Lung (tissue), 12 donors: ENCODE data around the gene DCP1B. TPM values are rescaled to one million over a fixed set of nuclear protein-coding genes. Genes with fewer than 3 reads are reported as not detected.

Source experiments
- ATAC-seq: fragments of 200-7000 bp; cut with Tn5 transposase; one replicate; pipeline ENCODE4 v1.9.1; 2020; ENCODE audit warnings: moderate number of reproducible peaks; ENCODE audit not compliant: insufficient read depth, low FRiP score
- DNase-seq, 3 donors: peaks; one replicate each; pipeline ENCODE4 v3.0.0-alpha.2; 2013 to 2017
- H3K27ac ChIP-seq, 2 donors: one replicate each; pipeline ENCODE4 v1.5.1; 2013; ENCODE audit warnings: mild to moderate bottlenecking in 2 of 2, moderate library complexity in 2 of 2, control low read depth in 1 of 2, inconsistent platforms in 1 of 2, low read depth in 1 of 2, low read length in 1 of 2
- H3K27me3 ChIP-seq, 3 donors: one replicate each; pipeline ENCODE4 v1.5.1; 2013; ENCODE audit warnings: low read length in 2 of 3; ENCODE audit not compliant: control insufficient read depth in 3 of 3, insufficient read depth in 3 of 3
- H3K36me3 ChIP-seq, 4 donors: one replicate each; pipeline ENCODE4 v1.5.1; 2013; ENCODE audit warnings: low read length in 4 of 4, mild to moderate bottlenecking in 1 of 4, moderate library complexity in 1 of 4; ENCODE audit not compliant: control insufficient read depth in 4 of 4, insufficient read depth in 4 of 4
- H3K4me1 ChIP-seq, 5 donors: one replicate each; pipeline ENCODE4 v1.5.1; 2013; ENCODE audit warnings: low read length in 5 of 5, mild to moderate bottlenecking in 2 of 5, moderate library complexity in 1 of 5; ENCODE audit not compliant: control insufficient read depth in 5 of 5, insufficient read depth in 5 of 5
- H3K4me3 ChIP-seq: one replicate; pipeline ENCODE4 v1.5.1; 2013; ENCODE audit warnings: mild to moderate bottlenecking, control low read depth, moderate library complexity
- H3K9ac ChIP-seq, 2 donors: one replicate each; pipeline ENCODE4 v1.5.1; 2013; ENCODE audit warnings: low read length in 2 of 2, control low read depth in 1 of 2; ENCODE audit not compliant: insufficient read depth in 1 of 2
- H3K9me3 ChIP-seq, 4 donors: one replicate each; pipeline ENCODE4 v1.5.1; 2013; ENCODE audit warnings: low read length in 3 of 4, mild to moderate bottlenecking in 1 of 4, moderate library complexity in 1 of 4; ENCODE audit not compliant: control insufficient read depth in 4 of 4, insufficient read depth in 3 of 4
- CTCF ChIP-seq: IDR thresholded peaks from 2 replicates; pipeline ENCODE4 v1.5.1; 2012; ENCODE audit warnings: mild to moderate bottlenecking; ENCODE audit errors: control extremely low read depth, extremely low read depth
- WGBS, 2 donors: extraction: QIAGEN DNeasy Blood & Tissue Kit; methylation state at CpG; one replicate each; pipeline ENCODE4 v1.1.7; 2013; 5-methylcytosine and 5-hydroxymethylcytosine counted together
- polyA plus RNA-seq, 2 donors: library from polyadenylated mRNA; stranded (reverse); fragments of 200-250 nt; gene quantifications; one replicate each; pipeline ENCODE4 v1.2.1, GENCODE V29; 2013
- total RNA-seq, 2 donors: library from RNA; depleted of rRNA in 1 of 2; stranded (reverse); fragments of >200 nt in 1 of 2; gene quantifications; one replicate each; pipeline ENCODE4 v1.2.1, GENCODE V29; 2014 to 2021
- donor health status: control.
- donor health status: control.
- donor health status: Bipolar disorder and iron deficiency.
- donor health status: healthy.
- donor health status: DM: yes; HTN: yes; CAD: no.

The DCP1B gene
- total and polyA plus RNA-seq, 4 donors, result 4.2 to 13.2 (median 8.7) TPM

DNA sequence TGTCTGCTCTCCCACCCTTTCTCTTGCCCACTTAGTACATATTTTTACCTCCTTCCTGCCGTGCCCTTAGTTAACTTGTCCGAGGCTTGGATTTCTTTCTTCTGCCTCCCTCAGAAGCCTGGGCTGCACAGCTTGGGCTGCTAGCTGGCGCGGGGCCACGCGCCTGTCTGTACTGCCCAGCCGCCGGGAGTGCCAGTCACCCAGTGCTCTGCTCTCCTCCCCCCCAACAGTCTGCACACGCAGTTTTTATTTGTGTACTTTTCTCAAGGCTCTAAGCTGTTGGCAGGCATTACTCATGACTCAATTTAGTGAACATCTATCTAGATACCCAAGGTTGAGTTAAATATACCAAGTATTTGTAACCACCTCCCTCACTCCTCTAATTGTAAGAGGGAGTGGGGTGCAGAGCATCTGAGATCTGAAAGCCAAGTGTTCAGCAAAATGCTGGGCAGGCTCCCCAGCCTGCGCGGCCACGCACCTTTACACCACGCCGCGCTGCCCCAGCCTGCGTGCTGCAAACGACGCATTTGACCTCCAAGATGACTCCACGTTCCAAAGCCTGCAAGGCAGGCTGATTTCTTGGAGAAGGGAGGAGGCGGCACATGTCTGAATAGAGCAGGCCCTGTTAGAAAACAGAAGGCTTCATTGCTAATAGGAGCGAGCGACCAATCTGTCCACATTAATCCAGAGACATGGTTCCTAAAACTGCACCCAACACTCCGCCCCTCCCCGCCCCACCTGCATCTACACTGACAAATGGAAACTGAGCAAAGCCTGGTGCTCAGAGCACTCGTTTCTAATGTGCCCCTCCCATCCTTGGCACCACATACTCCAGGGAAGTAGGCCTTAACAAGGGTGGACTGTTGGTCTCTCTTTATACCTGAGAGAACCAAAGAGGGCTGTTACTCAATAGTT lies 67.6 kb downstream of the DCP1B start:
- no peak for TF ChIP-seq CTCF
- WGBS, 2 donors, result 56 to 82% methylated on average over 25 of the region's 25 CpGs
- Histone ChIP-seq H3K4me1 (peaks cover 0 to 13% (median 3%) of the 10 kb centered on the region in 5 donors), H3K9me3 (no peaks in the 10 kb centered on the region), H3K36me3 (peaks cover 0 to 11% (median 5%) of the 10 kb centered on the region in 4 donors), H3K4me3 (no peak overlapping the region), H3K27ac (peak overlapping the region; percentile 70 to 74), H3K27me3 (peaks cover 0 to 4% (median 0%) of the 10 kb centered on the region in 3 donors), H3K9ac (no peak overlapping the region)
- ATAC-seq, result peak; percentile 12
- peak; percentile 30 to 65 (median 52) for DNase-seq

GRCh38 chr12:1935700-1936378 lies 68.4 kb downstream of the DCP1B start:
- 73 to 93% methylated on average over 21 of the region's 21 CpGs for WGBS, 2 donors
- ATAC-seq, result no peak
- TF ChIP-seq CTCF, result no peak
- peaks cover 0 to 4% (median 0%) of the 10 kb centered on the region in 3 donors for H3K27me3 ChIP-seq
- no peak overlapping the region for H3K9ac ChIP-seq
- H3K4me1 ChIP-seq, result peaks cover 0 to 13% (median 3%) of the 10 kb centered on the region in 5 donors
- peak overlapping the region; percentile 70 to 74 for H3K27ac ChIP-seq
- H3K9me3 ChIP-seq, result no peaks in the 10 kb centered on the region
- DNase-seq, result no peak
- H3K4me3 ChIP-seq, result no peak overlapping the region
- peaks cover 0 to 8% (median 3%) of the 10 kb centered on the region in 4 donors for H3K36me3 ChIP-seq

DNA sequence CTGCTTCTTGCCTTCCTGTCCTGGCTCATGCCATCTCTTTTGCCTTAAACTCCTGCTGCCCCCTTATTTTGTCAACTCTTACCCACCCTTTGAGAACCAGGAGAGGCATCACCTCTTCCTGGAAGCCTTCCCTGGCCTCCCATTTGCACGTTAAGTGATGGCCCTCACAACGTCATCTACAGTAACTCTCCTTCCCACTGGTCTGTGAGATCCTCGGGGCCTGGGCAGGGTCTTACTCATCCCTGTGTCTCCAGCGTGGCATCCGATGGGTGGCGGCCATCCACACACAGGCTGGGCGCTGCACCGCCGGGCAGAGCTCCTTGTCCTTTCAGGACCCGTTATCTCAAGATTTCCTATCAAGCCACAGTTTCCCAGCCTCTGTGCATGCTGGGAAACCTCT lies 69.0 kb downstream of the DCP1B start:
- H3K9ac ChIP-seq, result no peak overlapping the region
- H3K27me3 ChIP-seq, result peaks cover 0 to 4% (median 0%) of the 10 kb centered on the region in 3 donors
- 83 to 93% methylated on average over 10 of the region's 10 CpGs for whole genome bisulfite sequencing, 2 donors
- H3K27ac ChIP-seq, result no peak overlapping the region
- H3K36me3 ChIP-seq, result peaks cover 0 to 8% (median 3%) of the 10 kb centered on the region in 4 donors
- DNase-seq (no peak), ATAC-seq (no peak)
- no peak for TF ChIP-seq CTCF
- H3K4me3 ChIP-seq, result no peak overlapping the region
- H3K4me1 ChIP-seq, result peaks cover 0 to 13% (median 3%) of the 10 kb centered on the region in 5 donors
- no peaks in the 10 kb centered on the region for H3K9me3 ChIP-seq
